ENCODE results near the gene RASGRP2.

RASGRP2 gene

DNA sequence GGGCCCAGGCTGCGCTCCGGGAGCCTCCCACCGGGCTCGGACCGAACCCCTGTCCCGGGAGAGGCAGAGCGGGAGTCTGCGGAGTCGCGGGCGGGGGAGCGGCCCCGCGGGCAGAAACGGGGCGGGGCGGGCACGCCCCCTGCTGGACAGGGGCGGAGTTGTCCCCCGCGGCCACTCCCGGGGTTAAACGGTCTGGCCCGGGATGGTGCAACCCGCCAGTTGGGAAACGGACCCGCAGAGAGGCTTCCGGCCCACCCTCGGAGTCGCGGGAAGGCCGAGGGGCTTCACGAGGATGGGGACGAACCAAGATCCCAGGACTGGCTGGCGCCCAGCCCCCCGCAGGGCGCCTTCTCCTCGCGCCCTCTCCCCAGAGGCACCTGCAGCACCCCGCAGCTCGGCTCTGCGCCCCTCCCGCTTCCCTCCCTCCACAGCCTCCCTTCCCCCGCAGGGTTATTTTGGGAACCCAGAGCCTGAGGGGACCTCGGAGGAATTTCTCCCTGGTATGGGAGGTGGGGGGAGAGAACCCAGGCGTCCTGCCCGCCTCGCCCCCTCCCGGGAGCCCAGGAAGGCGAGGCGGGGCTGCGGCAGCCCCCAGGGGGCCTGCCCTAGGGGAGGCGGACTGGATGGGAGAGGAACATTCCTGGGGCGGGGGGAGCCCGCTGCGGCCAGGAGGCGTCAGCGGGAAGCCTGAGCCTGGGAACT lies 902 bp downstream of the RASGRP2 start:
- Histone ChIP-seq H2AK5ac (ENCODE audit: low read length) (no peak overlapping the region), H3K27ac (ENCODE audit: low read depth, low read length) (no peak overlapping the region), H3K27me3 (ENCODE audit: insufficient read depth, low read length) (peaks cover 57% of the 10 kb centered on the region), H3K79me1 (ENCODE audit: low read length) (no peaks in the 10 kb centered on the region), H3K23ac (ENCODE audit: low read length) (no peak overlapping the region), H4K91ac (ENCODE audit: low read depth, low read length) (no peak overlapping the region), H3K18ac (ENCODE audit: low read length) (no peak overlapping the region), H3K4me3 (ENCODE audit: low read depth, low read length) (no peak overlapping the region), H3K4ac (ENCODE audit: low read depth, low read length) (no peak overlapping the region), H3K36me3 (ENCODE audit: control insufficient read depth in 1 of 2, insufficient read depth in 2 of 2, low read length in 2 of 2) (no peaks in the 10 kb centered on the region), H3K79me2 (ENCODE audit: control insufficient read depth, insufficient read depth, low read length, poor library complexity) (no peaks in the 10 kb centered on the region), H2AFZ (ENCODE audit: insufficient read depth, low read length, poor library complexity) (no peak overlapping the region), H3K4me1 (ENCODE audit: control insufficient read depth in 1 of 2, insufficient read depth in 2 of 2, low read length in 2 of 2) (peaks cover 8 to 21% of the 10 kb centered on the region in 2 experiments), H4K8ac (ENCODE audit: low read depth, low read length) (no peak overlapping the region), H3K9me3 (ENCODE audit: insufficient read depth, low read depth, low read length) (peaks cover 5% of the 10 kb centered on the region), H4K12ac (ENCODE audit: low read depth, low read length) (no peak overlapping the region), H3K14ac (ENCODE audit: low read length) (no peak overlapping the region), H2BK120ac (ENCODE audit: insufficient read depth, low read length, poor library complexity) (no peak overlapping the region), H3K4me2 (ENCODE audit: low read length) (peak overlapping the region; percentile 32), H2BK12ac (ENCODE audit: low read length) (no peak overlapping the region), H2BK5ac (ENCODE audit: low read depth, low read length, poor library complexity) (no peak overlapping the region), H3K9ac (ENCODE audit: low read length) (no peak overlapping the region)
- WGBS (ENCODE audit: extremely low coverage, insufficient coverage, insufficient read length), result no CpG with 5 or more reads among the region's 58 CpGs
- DNase-seq, result peak; percentile 30 to 71

DNA sequence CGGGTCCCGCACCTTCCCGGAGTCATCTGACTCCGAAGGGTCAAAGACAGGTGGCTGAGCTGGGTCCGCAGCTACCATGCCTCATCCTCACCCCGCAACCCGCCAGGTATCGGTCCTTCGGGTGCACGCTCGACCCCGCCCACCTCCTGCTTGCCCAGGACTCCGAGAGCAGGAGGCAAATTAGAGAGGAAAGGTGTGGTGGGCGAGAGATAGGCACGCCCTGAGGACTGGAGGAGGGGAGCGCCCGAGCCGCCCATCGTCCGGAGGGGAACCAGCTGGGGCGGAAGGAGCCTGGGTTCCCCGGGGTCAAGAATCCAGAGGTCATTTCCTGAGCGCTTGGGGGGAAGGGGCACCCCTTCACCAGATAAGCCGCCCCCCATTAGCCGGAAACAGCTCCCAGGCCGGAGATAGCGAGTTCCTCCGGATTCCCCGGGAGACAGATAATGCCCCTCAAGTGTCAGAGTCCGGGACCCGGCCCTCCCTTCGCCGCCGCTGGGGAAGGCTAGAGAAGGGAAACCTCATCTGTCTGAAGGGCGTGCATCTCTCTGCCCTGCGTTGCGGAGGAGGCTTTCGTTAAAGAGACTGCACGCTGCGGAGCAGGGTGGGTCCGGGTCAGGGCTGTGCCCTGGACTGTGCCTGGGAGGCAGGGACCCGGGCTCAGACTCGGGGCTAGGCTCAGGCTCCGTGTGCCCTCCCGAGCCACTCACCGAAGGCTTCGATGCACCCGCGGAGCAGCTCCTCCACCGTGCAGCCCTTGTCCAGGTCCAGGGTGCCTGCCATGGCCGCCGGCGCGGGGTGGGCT lies 1.7 kb downstream of the RASGRP2 start:
- Histone ChIP-seq H4K8ac (ENCODE audit: low read depth, low read length) (no peak overlapping the region), H3K27me3 (ENCODE audit: insufficient read depth, low read length) (peaks cover 57% of the 10 kb centered on the region), H3K4ac (ENCODE audit: low read depth, low read length) (no peak overlapping the region), H4K12ac (ENCODE audit: low read depth, low read length) (no peak overlapping the region), H2BK5ac (ENCODE audit: low read depth, low read length, poor library complexity) (no peak overlapping the region), H2BK12ac (ENCODE audit: low read length) (no peak overlapping the region), H3K23ac (ENCODE audit: low read length) (no peak overlapping the region), H3K4me3 (ENCODE audit: low read depth, low read length) (no peak overlapping the region), H4K91ac (ENCODE audit: low read depth, low read length) (no peak overlapping the region), H3K27ac (ENCODE audit: low read depth, low read length) (no peak overlapping the region), H2AK5ac (ENCODE audit: low read length) (no peak overlapping the region), H2BK120ac (ENCODE audit: insufficient read depth, low read length, poor library complexity) (no peak overlapping the region), H3K4me2 (ENCODE audit: low read length) (peak overlapping the region; percentile 32), H3K79me1 (ENCODE audit: low read length) (no peaks in the 10 kb centered on the region), H2AFZ (ENCODE audit: insufficient read depth, low read length, poor library complexity) (no peak overlapping the region), H3K9ac (ENCODE audit: low read length) (no peak overlapping the region), H3K79me2 (ENCODE audit: control insufficient read depth, insufficient read depth, low read length, poor library complexity) (no peaks in the 10 kb centered on the region), H3K18ac (ENCODE audit: low read length) (no peak overlapping the region), H3K36me3 (ENCODE audit: control insufficient read depth in 1 of 2, insufficient read depth in 2 of 2, low read length in 2 of 2) (no peaks in the 10 kb centered on the region), H3K9me3 (ENCODE audit: insufficient read depth, low read depth, low read length) (peaks cover 5% of the 10 kb centered on the region), H3K14ac (ENCODE audit: low read length) (no peak overlapping the region), H3K4me1 (ENCODE audit: control insufficient read depth in 1 of 2, insufficient read depth in 2 of 2, low read length in 2 of 2) (peaks cover 8 to 21% of the 10 kb centered on the region in 2 experiments)
- DNase-seq, result peak in 1 of 2 donors; percentile 38
- WGBS (ENCODE audit: extremely low coverage, insufficient coverage, insufficient read length), result no CpG with 5 or more reads among the region's 54 CpGs

DNA sequence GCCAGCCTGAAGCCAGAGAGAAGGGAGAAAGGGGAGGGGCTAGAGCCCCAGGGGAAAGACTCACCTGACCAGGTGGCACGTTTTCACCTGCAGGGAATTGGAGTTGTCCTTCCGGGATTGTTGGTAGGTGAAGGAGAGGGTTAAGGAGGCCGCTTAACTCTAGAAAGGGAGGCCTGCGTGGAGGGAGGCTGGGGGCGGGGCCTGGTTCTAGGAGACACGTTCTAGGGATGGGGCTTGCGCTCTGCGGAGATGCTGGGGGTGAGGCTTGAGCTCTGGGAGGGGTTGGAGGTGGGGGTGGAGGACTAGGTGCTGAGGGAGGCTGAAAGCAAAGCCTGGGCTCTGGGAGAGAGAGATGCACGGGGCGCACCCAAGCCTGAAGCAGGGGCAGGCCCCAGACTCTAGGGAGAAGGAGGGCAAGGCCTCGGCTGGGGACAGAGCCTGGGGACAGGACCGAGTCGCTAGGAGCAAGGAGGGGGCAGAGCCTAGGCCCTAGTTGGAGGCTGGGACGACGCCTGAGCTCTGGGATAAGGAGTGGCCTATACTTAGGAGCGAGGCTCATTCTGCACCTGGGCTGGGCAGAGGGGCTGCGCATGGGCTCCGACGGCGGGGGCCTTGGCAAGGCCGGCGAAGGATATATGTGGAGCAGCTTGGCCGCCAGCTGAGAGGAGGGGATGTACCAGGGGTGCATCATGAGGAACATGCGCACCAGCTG lies 2.4 kb downstream of the RASGRP2 start:
- no peak overlapping the region for H3K4me2 ChIP-seq (ENCODE audit: low read length)
- H3K79me2 ChIP-seq (ENCODE audit: control insufficient read depth, insufficient read depth, low read length, poor library complexity), result no peaks in the 10 kb centered on the region
- peaks cover 56% of the 10 kb centered on the region for H3K27me3 ChIP-seq (ENCODE audit: insufficient read depth, low read length)
- WGBS (ENCODE audit: extremely low coverage, insufficient coverage, insufficient read length), result no CpG with 5 or more reads among the region's 24 CpGs
- no peak overlapping the region for H4K8ac ChIP-seq (ENCODE audit: low read depth, low read length)
- no peak overlapping the region for H2BK120ac ChIP-seq (ENCODE audit: insufficient read depth, low read length, poor library complexity)
- H2BK5ac ChIP-seq (ENCODE audit: low read depth, low read length, poor library complexity), result no peak overlapping the region
- H2AFZ ChIP-seq (ENCODE audit: insufficient read depth, low read length, poor library complexity), result no peak overlapping the region
- H3K4me3 ChIP-seq (ENCODE audit: low read depth, low read length), result no peak overlapping the region
- no peak overlapping the region for H2BK12ac ChIP-seq (ENCODE audit: low read length)
- H3K23ac ChIP-seq (ENCODE audit: low read length), result no peak overlapping the region
- no peaks in the 10 kb centered on the region for H3K36me3 ChIP-seq (ENCODE audit: control insufficient read depth in 1 of 2, insufficient read depth in 2 of 2, low read length in 2 of 2)
- no peak for DNase-seq
- H2AK5ac ChIP-seq (ENCODE audit: low read length), result no peak overlapping the region
- peaks cover 12% of the 10 kb centered on the region for H3K9me3 ChIP-seq (ENCODE audit: insufficient read depth, low read depth, low read length)
- no peak overlapping the region for H3K18ac ChIP-seq (ENCODE audit: low read length)
- no peak overlapping the region for H3K4ac ChIP-seq (ENCODE audit: low read depth, low read length)
- H3K27ac ChIP-seq (ENCODE audit: low read depth, low read length), result no peak overlapping the region
- H4K12ac ChIP-seq (ENCODE audit: low read depth, low read length), result no peak overlapping the region
- no peak overlapping the region for H3K9ac ChIP-seq (ENCODE audit: low read length)
- no peak overlapping the region for H3K14ac ChIP-seq (ENCODE audit: low read length)
- no peaks in the 10 kb centered on the region for H3K79me1 ChIP-seq (ENCODE audit: low read length)
- no peak overlapping the region for H4K91ac ChIP-seq (ENCODE audit: low read depth, low read length)
- peaks cover 8 to 23% of the 10 kb centered on the region in 2 experiments for H3K4me1 ChIP-seq (ENCODE audit: control insufficient read depth in 1 of 2, insufficient read depth in 2 of 2, low read length in 2 of 2)

DNA sequence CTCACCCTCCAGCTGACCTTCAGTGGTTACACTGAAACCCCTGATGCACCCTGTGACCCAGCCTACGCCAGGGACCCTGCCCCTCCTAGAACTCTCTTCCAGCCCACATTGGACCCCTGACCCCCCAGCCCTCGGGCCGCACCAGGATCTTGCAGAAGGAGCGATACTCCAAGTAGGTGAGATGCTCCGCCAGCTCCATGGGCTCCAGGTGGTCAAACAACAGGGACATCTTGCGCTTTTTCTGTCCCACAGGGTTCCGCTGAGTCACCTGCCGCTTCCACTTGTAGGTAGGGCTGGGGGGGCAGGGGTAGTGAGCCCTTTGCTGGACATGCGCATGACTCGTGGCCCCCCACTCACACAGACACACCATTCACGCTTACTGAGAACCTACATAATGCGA lies 4.1 kb downstream of the RASGRP2 start:
- no peak overlapping the region for H3K14ac ChIP-seq (ENCODE audit: low read length)
- H4K91ac ChIP-seq (ENCODE audit: low read depth, low read length), result no peak overlapping the region
- H3K18ac ChIP-seq (ENCODE audit: low read length), result no peak overlapping the region
- peaks cover 13% of the 10 kb centered on the region for H3K9me3 ChIP-seq (ENCODE audit: insufficient read depth, low read depth, low read length)
- H2BK5ac ChIP-seq (ENCODE audit: low read depth, low read length, poor library complexity), result no peak overlapping the region
- H3K27ac ChIP-seq (ENCODE audit: low read depth, low read length), result no peak overlapping the region
- H4K8ac ChIP-seq (ENCODE audit: low read depth, low read length), result no peak overlapping the region
- no peak overlapping the region for H2BK120ac ChIP-seq (ENCODE audit: insufficient read depth, low read length, poor library complexity)
- H3K4me3 ChIP-seq (ENCODE audit: low read depth, low read length), result no peak overlapping the region
- DNase-seq, result no peak
- WGBS (ENCODE audit: extremely low coverage, insufficient coverage, insufficient read length), result no CpG with 5 or more reads among the region's 12 CpGs
- H3K4me1 ChIP-seq (ENCODE audit: control insufficient read depth in 1 of 2, insufficient read depth in 2 of 2, low read length in 2 of 2), result peaks cover 8 to 16% of the 10 kb centered on the region in 2 experiments
- no peak overlapping the region for H4K12ac ChIP-seq (ENCODE audit: low read depth, low read length)
- H2BK12ac ChIP-seq (ENCODE audit: low read length), result no peak overlapping the region
- H2AFZ ChIP-seq (ENCODE audit: insufficient read depth, low read length, poor library complexity), result no peak overlapping the region
- H3K36me3 ChIP-seq (ENCODE audit: control insufficient read depth in 1 of 2, insufficient read depth in 2 of 2, low read length in 2 of 2), result no peaks in the 10 kb centered on the region
- no peak overlapping the region for H3K4me2 ChIP-seq (ENCODE audit: low read length)
- H2AK5ac ChIP-seq (ENCODE audit: low read length), result no peak overlapping the region
- peaks cover 44% of the 10 kb centered on the region for H3K27me3 ChIP-seq (ENCODE audit: insufficient read depth, low read length)
- no peak overlapping the region for H3K4ac ChIP-seq (ENCODE audit: low read depth, low read length)
- H3K79me1 ChIP-seq (ENCODE audit: low read length), result no peaks in the 10 kb centered on the region
- no peak overlapping the region for H3K23ac ChIP-seq (ENCODE audit: low read length)
- no peaks in the 10 kb centered on the region for H3K79me2 ChIP-seq (ENCODE audit: control insufficient read depth, insufficient read depth, low read length, poor library complexity)
- H3K9ac ChIP-seq (ENCODE audit: low read length), result no peak overlapping the region
